GM18858 (cell line): ENCODE data around the gene DGKH.
"Not testable (repeated sequence)": the region's sequence is repeated elsewhere in the genome, so short reads cannot be mapped to it uniquely, and the experiment has no call there.

Experiments
- ATAC-seq: cut with Tn5 transposase; IDR thresholded peaks from one replicate; pipeline ENCODE4 v1.9.1; 2021; ENCODE audit not compliant: unreplicated experiment

The DGKH gene

DNA sequence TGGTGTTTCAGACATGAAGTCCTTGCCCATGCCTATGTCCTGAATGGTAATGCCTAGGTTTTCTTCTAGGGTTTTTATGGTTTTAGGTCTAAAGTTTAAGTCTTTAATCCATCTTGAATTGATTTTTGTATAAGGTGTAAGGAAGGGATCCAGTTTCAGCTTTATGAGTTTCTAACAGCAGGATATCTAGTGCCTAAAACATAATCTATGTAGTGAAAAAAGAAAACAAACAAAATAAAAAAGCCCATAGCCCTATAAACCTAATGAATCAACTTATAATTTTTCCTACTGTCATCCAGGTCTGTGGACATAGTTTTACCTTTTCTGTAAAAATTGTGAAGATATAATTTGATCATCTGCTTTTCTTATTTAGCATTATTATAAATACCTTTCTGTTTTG lies 115.5 kb downstream of the DGKH start:
- ATAC-seq = not testable (repeated sequence)

DNA sequence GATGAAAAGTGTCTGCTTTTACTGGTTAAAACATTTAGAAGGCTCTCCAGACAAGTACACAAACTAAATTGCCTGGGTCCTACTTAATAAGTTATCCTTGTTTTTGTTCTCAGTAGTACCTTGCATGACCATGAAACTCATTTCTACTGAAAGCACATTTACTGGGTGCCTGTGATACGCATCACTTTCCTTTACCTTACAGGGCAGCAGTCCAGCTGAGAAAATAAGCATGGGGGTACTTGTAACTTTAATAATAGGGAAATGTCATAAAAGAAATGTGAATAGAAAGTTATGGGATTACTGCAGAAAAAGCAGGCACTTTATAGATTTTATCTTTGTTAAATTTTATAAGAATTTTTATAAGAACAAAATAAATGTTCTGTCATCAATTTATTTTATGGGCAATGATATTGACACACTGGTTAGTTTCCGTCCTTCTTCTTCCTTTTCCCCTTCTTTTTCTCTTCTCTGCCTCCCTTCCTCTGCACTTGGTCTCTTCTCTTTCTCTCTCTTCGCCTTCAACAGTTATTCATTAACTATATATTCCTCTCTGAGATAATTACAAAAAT lies 116.2 kb downstream of the DGKH start:
- no peak for ATAC-seq

DNA sequence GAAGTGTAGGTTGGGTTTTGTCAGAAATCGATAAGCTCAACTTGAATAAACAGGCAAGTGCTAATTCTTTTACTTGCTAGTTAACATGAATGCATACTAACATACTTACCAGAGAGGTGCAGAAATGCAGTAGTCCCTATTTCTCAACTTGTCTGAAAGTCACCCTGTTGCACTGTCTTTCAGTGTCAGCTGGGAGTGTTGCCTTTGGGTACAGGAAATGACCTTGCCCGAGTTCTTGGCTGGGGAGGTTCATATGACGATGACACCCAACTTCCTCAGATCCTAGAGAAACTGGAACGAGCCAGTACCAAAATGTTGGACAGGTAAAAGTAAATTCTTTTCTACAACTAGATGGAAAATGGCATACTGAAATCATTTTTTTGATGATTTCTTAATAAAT lies 120.0 kb downstream of the DGKH start:
- ATAC-seq = no peak

DNA sequence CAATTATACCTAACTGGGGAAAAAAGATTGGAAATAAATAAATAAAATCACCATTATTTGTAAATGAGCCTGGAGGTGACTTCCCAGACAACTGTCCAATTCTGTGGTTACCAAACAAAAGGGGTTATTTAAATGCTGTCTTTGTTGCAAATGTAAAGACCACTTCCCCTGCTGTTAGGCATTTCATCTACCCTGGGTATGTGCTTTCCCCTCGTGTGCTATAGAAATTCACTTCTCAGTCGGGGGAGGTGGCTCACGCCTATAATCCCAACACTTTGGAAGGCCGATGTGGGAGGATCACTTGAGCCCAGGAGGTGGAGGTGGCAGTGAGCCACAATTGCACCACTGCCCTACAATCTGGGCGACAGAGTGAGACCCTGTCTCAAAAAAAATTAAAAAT lies 121.6 kb downstream of the DGKH start:
- no peak for ATAC-seq

DNA sequence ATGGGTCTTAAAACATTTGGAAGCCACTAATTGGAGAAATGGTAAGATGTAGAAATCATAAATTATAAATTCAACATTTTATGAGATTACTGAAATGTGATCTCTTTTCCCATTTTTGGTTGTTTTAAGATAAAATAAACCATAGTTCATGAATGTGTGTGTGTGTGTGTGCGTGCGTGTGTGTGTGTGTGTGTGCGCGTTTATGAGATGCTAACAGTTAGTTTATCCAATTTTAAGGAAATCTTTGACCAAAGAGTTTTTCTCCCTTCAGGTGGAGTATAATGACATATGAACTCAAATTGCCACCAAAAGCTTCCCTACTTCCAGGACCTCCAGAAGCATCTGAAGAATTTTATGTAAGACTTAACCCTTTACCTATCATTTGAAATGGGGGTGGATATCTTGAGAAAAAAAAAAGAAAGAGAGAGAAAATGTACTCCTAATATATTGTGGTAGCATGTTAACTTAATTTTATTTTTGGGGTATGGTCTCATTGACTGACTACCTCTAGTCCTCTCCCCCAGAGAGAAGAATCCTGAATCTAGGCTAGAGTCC lies 125.4 kb downstream of the DGKH start:
- no peak for ATAC-seq

DNA sequence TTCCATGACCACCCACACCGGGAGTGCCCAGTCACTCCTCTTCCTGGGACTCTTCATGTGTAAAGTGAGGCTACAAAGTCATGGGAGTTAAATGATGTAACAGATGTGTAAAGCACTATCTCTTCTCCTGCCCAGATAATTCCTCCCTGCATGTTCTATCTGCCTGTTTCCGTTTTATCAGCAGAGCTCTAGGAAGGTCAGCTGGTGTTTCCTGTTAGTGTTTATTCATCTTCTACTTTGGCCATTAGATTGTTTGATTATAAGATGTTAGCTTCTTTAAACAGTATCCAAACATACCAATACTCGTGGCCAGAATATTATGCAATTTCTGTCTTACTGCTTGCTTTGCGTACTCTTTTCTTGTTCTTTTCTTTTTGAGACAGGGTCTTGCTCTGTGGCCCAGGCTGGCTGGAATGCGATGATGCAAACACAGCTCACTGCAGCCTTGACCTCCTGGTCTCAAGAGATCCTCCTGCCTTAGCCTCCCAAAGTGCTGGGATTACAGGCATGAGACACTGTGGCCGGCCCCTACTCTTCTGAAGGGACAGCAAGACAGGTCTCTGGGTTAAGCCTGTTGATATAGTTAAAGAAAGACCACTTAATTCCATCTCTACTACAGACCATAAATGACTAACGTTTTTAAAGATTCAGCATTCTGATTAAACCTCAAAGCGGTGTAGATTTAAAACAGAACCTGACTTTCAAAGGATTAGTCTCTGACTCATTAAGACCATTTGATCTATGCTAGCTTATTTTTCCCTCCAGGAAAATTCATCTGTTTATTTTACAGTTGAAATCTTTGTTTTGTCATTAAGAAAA lies 126.1 kb downstream of the DGKH start:
- no peak for ATAC-seq

DNA sequence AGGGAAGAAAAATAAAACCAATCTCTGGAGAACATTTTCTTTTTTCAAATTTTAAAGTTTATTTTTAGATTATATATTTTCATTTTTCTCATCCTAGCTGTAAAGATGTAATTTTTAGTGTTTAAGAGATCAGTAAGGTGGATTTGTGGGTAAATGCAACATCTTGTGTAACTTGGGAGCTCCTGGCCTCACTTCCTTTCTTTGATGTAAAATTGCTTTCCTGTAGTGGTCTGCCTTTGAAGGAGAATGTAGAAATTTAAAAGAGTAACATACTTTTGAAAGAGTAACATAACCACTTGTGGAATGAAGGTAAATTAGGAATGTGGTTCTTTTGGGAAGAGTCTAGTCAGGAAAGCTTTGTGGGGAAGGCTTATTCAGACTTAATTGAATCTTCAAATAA lies 127.8 kb downstream of the DGKH start:
- ATAC-seq = no peak

DNA sequence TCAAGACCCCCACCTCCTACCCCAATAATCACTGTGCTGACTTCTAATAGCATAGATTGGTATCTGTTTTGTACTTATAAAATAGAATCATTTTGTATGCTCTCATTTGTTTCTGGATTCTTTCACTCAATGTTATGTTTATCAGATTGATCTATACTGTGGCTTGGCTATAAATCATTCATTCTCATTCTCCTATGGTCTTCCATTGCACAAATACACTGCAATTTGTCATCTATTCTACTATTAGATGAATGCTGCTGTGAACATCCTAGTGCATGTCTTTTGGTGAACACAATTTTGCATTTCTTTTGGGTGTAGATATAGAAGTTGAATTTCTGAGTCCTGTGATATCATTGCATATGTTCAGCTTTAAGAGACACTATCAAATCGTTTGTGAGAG lies 128.7 kb downstream of the DGKH start:
- ATAC-seq = no peak

DNA sequence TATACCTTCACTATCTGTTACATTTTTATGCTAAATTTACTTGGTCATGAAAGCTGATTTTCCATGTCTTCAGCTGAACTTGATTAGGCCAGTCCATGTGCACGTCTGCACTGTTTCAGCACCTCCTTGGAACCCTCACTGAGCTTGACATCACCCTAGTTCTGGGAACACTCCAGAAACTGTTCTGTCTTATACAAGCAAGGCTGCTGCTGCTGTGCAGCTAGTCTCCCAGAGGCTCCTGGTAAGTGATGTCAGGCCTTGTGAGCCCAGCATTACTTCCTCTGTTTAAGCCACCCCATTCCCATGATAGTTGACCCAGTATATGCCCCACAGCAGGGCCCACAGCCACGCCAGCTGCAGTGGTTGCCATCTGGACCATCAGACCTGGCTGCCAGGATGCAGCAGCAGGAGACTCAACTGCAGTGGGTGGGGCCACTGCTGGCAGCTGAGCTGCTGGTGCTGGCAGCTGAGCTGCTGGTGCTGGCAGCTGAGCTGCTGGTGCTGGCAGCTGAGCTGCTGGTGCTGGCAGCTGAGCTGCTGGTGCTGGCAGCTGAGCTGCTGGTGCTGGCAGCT lies 133.0 kb downstream of the DGKH start:
- no peak for ATAC-seq

DNA sequence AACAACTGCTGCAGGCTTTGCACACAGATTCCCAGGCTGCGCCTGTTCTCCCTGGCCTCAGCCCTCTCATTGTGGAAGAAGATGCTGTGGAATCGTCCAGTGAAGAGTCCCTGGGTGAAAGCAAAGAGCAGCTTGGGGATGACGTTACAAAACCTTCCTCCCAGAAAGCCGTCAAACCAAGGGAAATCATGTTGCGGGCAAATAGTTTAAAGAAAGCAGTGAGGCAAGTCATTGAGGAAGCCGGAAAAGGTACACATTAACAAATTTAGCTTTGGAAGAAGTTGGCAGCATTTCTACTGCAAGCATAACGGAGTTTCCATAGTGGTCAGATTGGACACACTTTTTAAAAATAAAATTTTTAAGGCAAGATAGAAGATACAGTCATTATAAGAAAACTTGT lies 140.6 kb downstream of the DGKH start:
- ATAC-seq = no peak

DNA sequence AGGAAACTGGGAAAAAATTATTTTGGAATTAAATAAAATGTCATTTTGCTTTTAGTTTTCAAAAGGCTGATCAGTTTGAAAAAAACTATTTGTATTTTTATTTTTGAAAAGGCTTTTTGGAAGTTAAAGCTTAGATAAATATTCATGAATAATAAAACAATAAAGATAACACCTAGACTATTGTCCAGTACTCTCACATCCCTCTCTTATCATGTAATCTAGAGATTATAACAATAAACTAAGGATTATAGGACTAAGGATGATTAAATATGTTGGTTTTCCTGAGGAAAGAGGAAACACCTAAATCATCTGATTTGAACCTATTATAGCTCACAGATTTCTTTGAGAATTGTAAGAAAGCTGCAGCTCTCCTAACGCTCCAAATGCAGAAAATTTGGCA lies 142.1 kb downstream of the DGKH start:
- ATAC-seq = no peak

DNA sequence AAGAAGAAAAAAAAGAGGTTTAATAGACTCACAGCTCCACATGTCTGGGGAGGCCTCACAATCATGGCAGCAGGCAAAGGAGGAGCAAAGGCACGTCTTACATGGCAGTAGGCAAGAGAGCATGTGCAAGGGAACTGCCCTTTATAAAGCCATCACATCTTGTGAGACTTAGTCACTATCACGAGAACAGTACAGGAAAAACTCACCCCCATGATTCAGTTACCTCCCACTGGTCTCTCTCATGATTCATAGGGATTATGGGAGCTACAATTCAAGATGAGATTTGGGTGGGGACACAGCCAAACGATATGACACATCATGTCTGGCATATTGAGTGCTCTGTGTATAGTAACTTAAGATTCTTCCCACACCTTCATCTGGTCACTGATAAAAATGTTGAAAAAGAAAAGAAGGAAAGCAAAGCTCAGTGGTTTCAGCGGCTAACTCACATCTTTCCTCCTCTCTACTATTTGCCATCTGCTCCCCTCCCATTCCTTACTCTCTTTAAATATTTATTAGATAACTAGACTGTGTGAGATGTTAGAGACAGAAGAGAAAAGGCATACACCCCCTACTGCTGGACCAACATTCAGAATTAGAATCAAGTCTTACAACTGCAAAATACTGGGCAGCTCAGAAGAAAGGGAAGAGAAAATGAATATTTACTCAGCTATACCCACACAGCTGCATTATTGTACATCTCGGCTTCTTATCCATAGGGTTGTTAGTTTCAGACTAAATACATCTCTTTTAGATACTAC lies 163.4 kb downstream of the DGKH start:
- no peak for ATAC-seq

DNA sequence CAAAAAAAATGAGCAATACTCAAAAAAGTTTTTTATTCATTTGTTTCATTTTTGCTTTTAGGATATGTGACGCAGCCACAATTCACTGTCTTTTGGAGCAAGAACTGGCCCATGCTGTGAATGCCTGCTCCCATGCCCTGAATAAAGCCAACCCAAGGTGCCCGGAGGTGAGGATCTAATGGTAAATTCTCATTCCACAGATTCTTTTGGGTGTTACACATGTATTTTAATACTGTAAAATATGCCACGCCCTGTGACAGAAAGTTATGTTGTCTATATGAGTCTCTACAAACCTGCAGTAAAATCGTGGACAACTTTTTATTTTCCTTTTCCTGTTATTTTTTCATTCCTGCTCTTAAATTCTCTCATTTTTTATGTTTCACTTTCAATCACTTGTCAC lies 166.0 kb downstream of the DGKH start:
- no peak for ATAC-seq

DNA sequence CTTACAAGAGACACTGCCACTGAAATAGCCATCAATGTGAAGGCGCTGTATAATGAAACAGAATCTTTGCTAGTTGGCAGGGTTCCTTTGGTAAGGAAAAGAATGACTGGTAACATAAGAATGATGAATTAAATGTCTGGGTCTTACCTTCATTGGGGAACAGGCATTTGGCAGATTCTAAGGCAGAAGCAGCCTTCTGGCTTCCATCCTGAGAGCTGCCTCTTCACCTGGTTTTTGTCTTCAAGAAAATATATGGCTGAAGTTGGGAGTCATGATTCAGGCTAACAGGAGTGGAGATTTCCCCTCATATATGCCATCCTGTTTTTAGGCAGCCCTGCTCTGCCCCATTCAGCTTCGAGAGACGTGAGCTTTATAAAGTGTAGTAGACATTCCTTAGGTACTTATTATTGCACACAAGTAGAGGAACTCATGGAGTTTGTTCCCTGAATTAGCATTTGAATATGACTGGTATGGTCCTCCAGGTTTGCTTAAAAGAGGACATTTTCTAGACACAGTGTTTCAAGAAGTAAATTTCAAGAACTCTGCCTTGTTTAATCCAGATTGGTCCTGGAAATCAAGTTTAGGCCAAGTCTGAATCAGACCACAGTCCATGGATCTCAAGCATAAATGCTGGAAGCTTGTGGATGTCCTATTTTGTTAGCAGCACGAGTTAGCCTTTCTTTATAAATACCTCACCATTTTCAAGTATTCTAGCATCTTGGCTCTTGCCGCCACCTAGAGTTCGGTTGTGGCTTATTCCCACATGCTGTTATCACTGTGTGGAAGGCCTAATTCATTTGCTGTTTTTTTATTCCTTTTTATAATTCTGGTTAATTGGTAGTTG lies 167.4 kb downstream of the DGKH start:
- no peak for ATAC-seq

DNA sequence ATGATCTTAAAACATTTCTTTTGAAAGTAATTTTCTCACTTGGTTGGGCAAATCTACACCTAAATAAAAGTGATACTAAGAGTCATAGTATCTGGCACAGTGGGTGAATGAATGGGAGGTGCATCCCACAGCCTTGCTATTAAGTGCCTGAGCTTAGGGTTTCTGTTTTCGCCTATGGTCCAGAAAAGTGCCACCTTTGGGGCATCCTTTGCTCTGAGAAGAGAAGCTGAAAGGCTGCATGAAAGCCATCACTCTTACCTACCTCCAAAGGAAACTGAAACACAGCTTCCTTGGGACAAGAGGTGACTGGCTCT lies 167.9 kb downstream of the DGKH start:
- ATAC-seq = no peak

DNA sequence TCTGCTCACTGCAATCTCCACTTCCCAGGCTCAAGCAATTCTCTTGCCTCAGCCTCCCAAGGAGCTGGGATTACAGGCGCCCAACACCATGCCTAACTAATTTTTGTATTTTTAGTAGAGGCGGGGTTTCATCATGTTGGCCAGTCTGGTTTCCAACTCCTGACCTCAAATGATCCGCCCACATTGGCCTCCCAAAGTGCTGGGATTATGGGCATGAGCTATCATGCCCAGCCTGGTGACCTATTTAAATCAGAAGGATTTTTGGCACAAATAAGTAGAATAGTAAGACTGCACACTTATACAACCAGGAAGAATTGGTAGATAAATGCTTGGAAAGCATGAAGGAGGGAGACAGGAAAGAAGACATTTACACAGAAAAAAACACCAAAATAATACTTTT lies 170.1 kb downstream of the DGKH start:
- ATAC-seq = no peak

DNA sequence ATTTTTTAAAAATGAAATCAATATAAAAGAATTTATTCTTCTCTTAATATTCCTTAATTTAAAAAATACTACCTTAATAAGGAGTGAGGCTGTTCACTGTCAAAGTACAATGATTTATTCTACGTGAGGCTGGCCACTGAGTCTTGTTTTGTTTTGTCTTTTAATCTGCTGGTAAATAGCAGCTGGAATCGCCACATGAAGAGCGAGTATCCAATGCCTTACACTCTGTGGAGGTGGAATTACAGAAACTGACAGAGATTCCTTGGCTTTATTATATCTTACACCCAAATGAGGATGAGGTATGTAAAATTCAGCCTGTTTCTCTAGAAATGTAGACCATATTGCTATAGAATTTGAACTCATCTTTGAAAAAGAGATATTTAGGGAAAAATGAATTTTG lies 170.6 kb downstream of the DGKH start:
- ATAC-seq = no peak

DNA sequence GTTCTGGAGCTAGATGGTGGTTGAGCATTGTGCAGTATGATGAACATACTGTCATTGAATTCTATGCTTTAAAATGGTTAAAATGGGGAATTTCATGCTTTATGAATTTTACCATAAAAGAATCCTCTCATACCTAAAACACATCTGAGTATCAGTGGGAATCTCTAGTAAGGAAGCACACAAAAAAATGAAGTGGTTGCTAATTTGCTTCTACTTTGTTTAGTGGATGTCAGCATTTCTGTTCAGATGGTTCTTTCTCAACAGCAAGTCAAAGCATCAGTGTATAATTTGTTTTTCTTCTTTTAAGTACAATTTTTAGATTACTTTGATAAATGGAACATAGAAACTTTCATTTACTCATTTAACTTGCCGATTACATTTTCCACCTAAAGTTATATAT lies 171.4 kb downstream of the DGKH start:
- no peak for ATAC-seq

DNA sequence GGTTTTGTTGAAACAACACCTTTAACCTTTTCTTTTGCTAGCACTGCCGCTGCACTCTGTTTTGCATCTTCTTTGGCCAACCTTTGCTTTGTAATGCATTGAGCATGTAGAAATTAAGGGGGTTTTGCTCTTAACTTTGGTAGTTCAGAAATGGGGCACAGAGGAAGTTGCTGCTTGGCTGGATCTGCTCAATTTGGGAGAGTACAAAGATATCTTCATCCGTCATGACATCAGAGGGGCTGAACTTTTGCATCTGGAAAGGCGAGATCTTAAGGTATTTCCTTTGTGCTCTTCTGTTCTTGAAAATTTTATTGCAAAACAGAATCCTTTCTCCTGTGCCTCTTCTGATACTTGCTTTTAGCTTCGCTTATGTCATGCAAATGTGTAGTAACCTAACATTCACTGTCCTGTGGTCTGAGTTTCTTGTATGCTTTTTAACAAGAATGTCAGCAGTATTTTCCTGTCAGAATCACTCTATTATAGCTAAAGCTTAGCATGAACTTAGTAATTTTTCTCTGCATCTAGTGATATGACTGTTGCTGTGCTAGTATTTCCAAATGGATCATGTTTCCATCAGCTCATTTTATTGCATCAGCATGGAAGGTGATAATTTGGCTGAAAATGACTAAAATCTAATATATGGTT lies 172.8 kb downstream of the DGKH start:
- ATAC-seq = no peak

DNA sequence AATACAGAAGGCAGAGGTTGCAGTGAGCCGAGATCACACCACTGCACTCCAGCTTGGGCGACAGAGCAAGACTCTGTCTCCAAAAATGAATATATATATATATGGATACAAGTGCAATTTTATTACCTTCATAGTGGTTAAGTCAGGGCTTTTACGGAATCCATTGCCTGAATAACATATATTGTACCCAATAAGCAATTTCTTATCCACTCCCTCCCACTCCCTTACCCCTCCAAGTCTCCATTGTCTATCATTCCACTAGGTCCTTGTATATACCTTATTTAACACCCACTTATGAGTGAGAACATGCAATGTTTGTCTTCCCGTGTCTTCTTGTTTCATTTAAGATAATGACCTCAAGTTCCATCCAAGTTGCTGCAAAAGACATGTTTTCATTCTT lies 175.2 kb downstream of the DGKH start:
- no peak for ATAC-seq
